Epithelial cell of prostate (primary cell): ENCODE data around the gene MEF2B.
"Not testable (repeated sequence)": the region's sequence is repeated elsewhere in the genome, so short reads cannot be mapped to it uniquely, and the experiment has no call there.

Experiments
- DNase-seq: peaks from one replicate; pipeline ENCODE4 v3.0.0-alpha.2; 2011; ENCODE audit warnings: low read depth, low spot score
- H3K27ac ChIP-seq: fragments of 450-650 bp; 2 replicates; pipeline ENCODE4 v1.5.1; 2017; ENCODE audit warnings: mild to moderate bottlenecking

Gene MEF2B

DNA sequence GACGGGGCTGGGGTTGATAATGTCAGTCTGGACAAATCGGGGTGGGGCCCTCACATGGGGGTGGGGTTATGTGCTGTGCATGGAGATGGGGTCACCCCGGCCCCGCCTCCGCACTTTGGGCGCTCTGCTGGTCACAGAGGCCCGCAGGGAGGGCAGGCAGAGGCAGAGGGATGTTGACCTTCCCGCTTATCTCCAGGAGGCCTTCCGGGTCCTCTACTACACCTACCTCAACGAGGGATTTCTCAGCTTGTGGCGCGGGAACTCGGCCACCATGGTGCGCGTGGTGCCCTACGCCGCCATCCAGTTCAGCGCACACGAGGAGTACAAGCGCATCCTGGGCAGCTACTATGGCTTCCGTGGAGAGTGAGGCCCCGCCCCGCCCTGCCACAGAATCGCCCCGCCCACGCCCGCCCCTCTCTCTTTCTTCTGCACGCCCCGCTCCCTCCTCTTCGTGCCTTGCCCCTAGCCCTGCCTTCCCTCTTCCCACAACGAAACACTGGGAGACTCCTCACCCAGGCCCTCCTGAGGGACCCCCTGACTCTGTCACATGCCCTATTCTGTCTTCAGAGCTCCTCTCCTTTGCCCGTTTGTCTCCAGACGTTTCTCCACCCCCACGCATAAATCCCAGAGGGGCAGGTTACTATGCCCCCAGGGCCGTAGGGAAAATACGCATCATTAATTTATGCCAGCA lies 64.6 kb downstream of the MEF2B start:
- no peak overlapping the region for H3K27ac ChIP-seq
- no peak for DNase-seq

- no peak for DNase-seq
- H3K27ac ChIP-seq, result no peak overlapping the region
Measured at GRCh38 chr19:19103167-19103566, 66.9 kb downstream of the MEF2B start.

GRCh38 chr19:19102566-19102965 lies 67.5 kb downstream of the MEF2B start:
- DNase-seq, H3K27ac ChIP-seq: not testable (repeated sequence)

DNA sequence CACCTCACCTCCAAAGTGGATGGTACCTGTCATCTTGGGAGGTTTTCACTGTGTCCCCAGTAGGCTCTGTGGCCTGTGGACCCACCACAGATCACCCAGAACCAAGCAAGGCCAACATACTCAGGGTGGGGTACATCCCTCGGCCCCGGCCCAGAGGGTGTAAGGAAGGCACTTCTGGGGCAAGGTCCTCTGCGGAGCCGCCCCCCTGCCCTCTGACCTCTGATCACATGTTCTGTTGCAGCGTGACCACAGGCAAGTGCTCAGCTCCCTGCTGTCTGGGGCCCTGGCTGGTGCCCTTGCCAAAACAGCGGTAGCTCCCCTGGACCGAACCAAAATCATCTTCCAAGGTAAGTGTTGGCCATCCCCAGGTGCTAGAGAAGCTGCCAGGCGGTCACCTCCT lies 68.5 kb downstream of the MEF2B start:
- H3K27ac ChIP-seq, result no peak overlapping the region
- no peak for DNase-seq

DNA sequence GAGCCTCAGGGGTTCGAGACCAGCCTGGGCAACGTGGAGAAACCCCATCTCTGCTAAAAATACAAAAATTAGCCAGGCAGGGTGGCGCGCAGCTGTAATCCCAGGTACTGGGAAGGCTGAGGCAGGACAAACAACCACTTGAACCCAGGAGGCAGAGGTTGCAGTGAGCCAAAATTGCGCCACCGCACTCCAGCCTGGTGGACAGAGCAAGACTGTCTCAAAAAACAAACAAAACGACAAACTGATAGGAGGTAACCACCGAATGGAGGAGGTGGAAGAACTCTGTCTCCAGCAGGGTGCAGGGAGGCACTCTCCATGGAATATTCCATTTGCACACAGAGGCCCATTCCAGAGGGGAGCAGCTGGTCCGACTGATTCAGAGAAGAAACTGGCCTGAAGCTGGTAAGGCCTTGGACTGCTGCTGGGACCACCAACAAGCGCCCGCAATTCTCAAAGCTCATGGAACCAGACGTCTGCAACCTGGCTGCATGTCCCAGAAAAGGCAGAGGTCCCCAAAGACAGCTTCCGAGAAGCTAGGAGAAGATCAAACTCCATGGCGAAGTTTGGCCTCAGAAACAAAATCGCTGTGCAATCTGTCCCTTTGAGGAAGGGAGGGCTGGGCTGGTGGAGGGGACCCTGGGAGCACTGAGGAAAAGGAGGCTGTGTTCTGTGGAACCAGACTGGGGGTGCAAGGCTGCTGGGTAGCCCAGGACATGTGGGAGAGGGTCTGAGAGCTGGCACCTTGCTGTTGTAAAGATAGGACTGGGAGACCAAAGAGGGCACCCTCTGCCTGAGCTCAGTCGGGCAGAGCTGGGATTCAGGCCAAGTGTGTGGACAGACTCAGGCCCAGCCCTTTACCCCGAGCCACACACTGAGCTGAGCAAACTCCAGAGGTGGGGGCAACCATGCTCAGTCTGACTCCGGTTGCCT lies 71.1 kb downstream of the MEF2B start:
- no peak for DNase-seq
- no peak overlapping the region for H3K27ac ChIP-seq

DNA sequence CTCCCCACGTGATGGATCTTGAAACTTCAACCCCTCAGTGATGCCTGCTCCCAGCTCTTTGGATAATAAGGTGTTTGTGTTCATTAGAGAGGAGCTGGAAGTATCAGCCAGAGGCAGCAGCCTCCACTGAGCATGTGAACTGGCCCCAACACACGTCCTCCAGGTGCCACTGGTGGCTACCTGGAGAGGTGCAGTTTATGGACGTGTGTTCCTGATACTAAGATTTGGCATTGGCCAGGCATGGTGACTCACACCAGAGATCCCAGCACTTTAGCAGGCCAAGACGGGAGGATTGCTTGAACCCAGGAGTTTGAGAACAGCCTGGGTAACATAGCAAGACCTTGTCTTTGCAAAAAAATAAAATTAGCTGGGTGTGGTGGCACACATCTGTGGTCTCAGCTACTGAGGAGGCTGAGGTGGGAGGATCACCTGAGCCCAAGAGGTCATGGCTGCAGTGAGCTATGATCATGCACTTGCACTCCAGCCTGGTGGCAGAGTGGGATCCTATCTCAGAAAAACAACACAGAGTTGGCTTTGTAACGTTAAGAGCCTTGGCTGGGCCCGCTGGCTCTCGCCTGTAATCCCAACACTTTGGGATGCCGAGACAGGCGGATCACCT lies 71.9 kb downstream of the MEF2B start:
- no peak for DNase-seq

GRCh38 chr19:19096641-19097627 lies 73.1 kb downstream of the MEF2B start:
- no peak overlapping the region for H3K27ac ChIP-seq

More for the DNA sequence above, 71.9 kb downstream of the MEF2B start:
- no peak overlapping the region for H3K27ac ChIP-seq

GRCh38 chr19:19095691-19096090 lies 74.4 kb downstream of the MEF2B start:
- no peak overlapping the region for H3K27ac ChIP-seq
- no peak for DNase-seq

More at GRCh38 chr19:19096641-19097627, 73.1 kb downstream of the MEF2B start:
- no peak for DNase-seq
